Natural killer cell (primary cell): ENCODE data around the gene PLCB3. TPM values are rescaled to one million over a fixed set of nuclear protein-coding genes. Genes with fewer than 3 reads are reported as not detected.
"Not testable (repeated sequence)": the region's sequence is repeated elsewhere in the genome, so short reads cannot be mapped to it uniquely, and the experiment has no call there.

ENCODE experiments used
- ATAC-seq, 3 donors: fragments of 150-1000 bp in 2 of 3; fragments of 200-7000 bp in 1 of 3; cut with Tn5 transposase; 1 replicate in 1 of 3; 2 replicates in 2 of 3; pipeline ENCODE4 v1.10.0; 2021; ENCODE audit warnings: mild to moderate bottlenecking in 2 of 3, moderate library complexity in 2 of 3
- DNase-seq, 2 donors: peaks; one replicate each; pipeline versions ENCODE4 v3.0.0 to v3.0.0-alpha.2; 2013 to 2021; ENCODE audit warnings: mixed read lengths in 1 of 2
- H3K27ac ChIP-seq: one replicate; pipeline ENCODE4 v1.5.1; 2013; ENCODE audit warnings: mild to moderate bottlenecking, low read length
- H3K27me3 ChIP-seq: one replicate; pipeline ENCODE4 v1.6.1; 2013; ENCODE audit warnings: low read length; ENCODE audit not compliant: control insufficient read depth, insufficient read depth
- H3K36me3 ChIP-seq: one replicate; pipeline ENCODE4 v1.6.1; 2013; ENCODE audit warnings: low read length; ENCODE audit not compliant: control insufficient read depth, insufficient read depth
- H3K4me1 ChIP-seq: one replicate; pipeline ENCODE4 v1.6.1; 2013; ENCODE audit warnings: low read length; ENCODE audit not compliant: control insufficient read depth, insufficient read depth
- H3K4me3 ChIP-seq: one replicate; pipeline ENCODE4 v1.5.1; 2013; ENCODE audit warnings: low read length
- H3K9me3 ChIP-seq: one replicate; pipeline ENCODE4 v1.6.1; 2013; ENCODE audit warnings: low read length; ENCODE audit not compliant: control insufficient read depth, insufficient read depth
- H3K27ac Mint-ChIP-seq, 2 donors: one replicate each; pipeline ENCODE4 v1.8.0; 2022; ENCODE audit warnings: mild to moderate bottlenecking in 2 of 2, mixed read lengths in 2 of 2, moderate library complexity in 1 of 2
- H3K27me3 Mint-ChIP-seq, 2 donors: one replicate each; pipeline ENCODE4 v1.8.0; 2022; ENCODE audit warnings: low read depth in 2 of 2, mixed read lengths in 2 of 2
- H3K36me3 Mint-ChIP-seq: one replicate; pipeline ENCODE4 v1.8.0; 2022; ENCODE audit warnings: mixed read lengths
- H3K4me1 Mint-ChIP-seq, 2 donors: one replicate each; pipeline ENCODE4 v1.8.0; 2022; ENCODE audit warnings: mixed read lengths in 2 of 2
- H3K4me3 Mint-ChIP-seq: one replicate; pipeline ENCODE4 v1.8.0; 2022; ENCODE audit warnings: mild to moderate bottlenecking, moderate library complexity, mixed read lengths
- H3K9me3 Mint-ChIP-seq, 2 donors: one replicate each; pipeline ENCODE4 v1.8.0; 2022; ENCODE audit warnings: mixed read lengths in 2 of 2
- CTCF ChIP-seq: fragments of 200-600 bp; IDR thresholded peaks from one replicate; pipeline ENCODE4 v1.8.0; 2022; ENCODE audit warnings: antibody characterized with exemption
- WGBS: methylation state at CpG from one replicate; pipeline ENCODE4 v1.1.7; 2013; ENCODE audit warnings: missing lambda C conversion rate; ENCODE audit not compliant: insufficient coverage; 5-methylcytosine and 5-hydroxymethylcytosine counted together
- intact Hi-C: fragments of 100-400 bp; cut with micrococcal nuclease; formaldehyde crosslinking; loops from one replicate; pipeline ENCODE4 v1.14.2; 2022
- total RNA-seq, 4 donors: library from RNA; stranded (reverse); fragments of 120-200 nt in 1 of 4; gene quantifications; one replicate each; pipeline versions ENCODE4 v1.2.3 to v1.2.4, GENCODE V29; 2013 to 2022

The PLCB3 gene
- total RNA-seq, 3 donors from 2014 or later (not counting 1 experiment from before 2014, with no cell fraction given) = 5.4 to 7.6 (median 5.5) TPM

- Mint-ChIP-seq H3K4me3 (no peak overlapping the region), H3K4me1 (peaks cover 39 to 40% of the 10 kb centered on the region in 2 donors), H3K36me3 (no peaks in the 10 kb centered on the region), H3K27ac (no peak overlapping the region), H3K9me3 (no peaks in the 10 kb centered on the region), H3K27me3 (no peaks in the 10 kb centered on the region)
- H3K4me3 ChIP-seq = no peak overlapping the region
- H3K27ac ChIP-seq = no peak overlapping the region
- no peaks in the 10 kb centered on the region for H3K27me3 ChIP-seq
- peaks cover 25% of the 10 kb centered on the region for H3K4me1 ChIP-seq
- ATAC-seq (no peak), DNase-seq (no peak)
- peaks cover 26% of the 10 kb centered on the region for H3K36me3 ChIP-seq
- 94% methylated on average over 19 of the region's 19 CpGs for WGBS
- no peak for TF ChIP-seq CTCF
- intact Hi-C loops = no loop called here
- H3K9me3 ChIP-seq = no peaks in the 10 kb centered on the region
Observed at GRCh38 chr11:64314146-64314804, 62.9 kb downstream of the PLCB3 start.

- no peak for ATAC-seq
- H3K36me3 ChIP-seq = peaks cover 26% of the 10 kb centered on the region
- H3K27me3 Mint-ChIP-seq = no peaks in the 10 kb centered on the region
- no peaks in the 10 kb centered on the region for H3K9me3 ChIP-seq
- H3K9me3 Mint-ChIP-seq = no peaks in the 10 kb centered on the region
- DNase-seq = no peak
- no peak overlapping the region for H3K4me3 Mint-ChIP-seq
- H3K27me3 ChIP-seq = no peaks in the 10 kb centered on the region
- no peaks in the 10 kb centered on the region for H3K36me3 Mint-ChIP-seq
- peaks cover 44 to 45% of the 10 kb centered on the region in 2 donors for H3K4me1 Mint-ChIP-seq
- no peak for TF ChIP-seq CTCF
- peaks cover 30% of the 10 kb centered on the region for H3K4me1 ChIP-seq
- 94% methylated on average over 24 of the region's 24 CpGs for WGBS
- H3K4me3 ChIP-seq = no peak overlapping the region
- intact Hi-C loops = loop anchor here (5.0 kb wide), 1 partner anchor 128 kb away; the partner anchor contains the start of gene STIP1
- H3K27ac ChIP-seq = no peak overlapping the region
- no peak overlapping the region for H3K27ac Mint-ChIP-seq
Observed at GRCh38 chr11:64314805-64315561, 63.7 kb downstream of the PLCB3 start.

- H3K27me3 Mint-ChIP-seq, H3K27me3 ChIP-seq, H3K27ac ChIP-seq, H3K9me3 Mint-ChIP-seq, H3K9me3 ChIP-seq, ATAC-seq, DNase-seq, H3K36me3 Mint-ChIP-seq, H3K4me3 ChIP-seq: not testable (repeated sequence)
- H3K4me3 Mint-ChIP-seq = peak overlapping the region; percentile 97
- intact Hi-C loops = loop anchor here (5.0 kb wide), 1 partner anchor 129 kb away; the partner anchor contains the start of gene STIP1
- 91% methylated on average over 25 of the region's 25 CpGs for WGBS
- peak overlapping the region; percentile 88 to 99 for H3K27ac Mint-ChIP-seq
- Histone ChIP-seq H3K4me1 (peaks cover 30% of the 10 kb centered on the region), H3K36me3 (peaks cover 28% of the 10 kb centered on the region)
- H3K4me1 Mint-ChIP-seq = peaks cover 53 to 54% of the 10 kb centered on the region in 2 donors
Observed at GRCh38 chr11:64315667-64316526, 64.6 kb downstream of the PLCB3 start.
